Endodermal cell (in vitro differentiated cells): ENCODE results near the gene CYP3A7. TPM values are rescaled to one million over a fixed set of nuclear protein-coding genes. Genes with fewer than 3 reads are reported as not detected.
"Not testable (repeated sequence)": the region's sequence is repeated elsewhere in the genome, so short reads cannot be mapped to it uniquely, and the experiment has no call there.

Source experiments
- DNase-seq: peaks from one replicate; pipeline ENCODE4 v3.0.0-alpha.2; 2017
- H3K27ac ChIP-seq: 2 replicates; pipeline ENCODE4 v1.5.1; 2013; ENCODE audit warnings: mild to moderate bottlenecking, low read depth, low read length, moderate library complexity
- H3K27me3 ChIP-seq: 2 replicates; pipeline ENCODE4 v1.6.1; 2013; ENCODE audit warnings: mild to moderate bottlenecking, low read length, moderate library complexity; ENCODE audit not compliant: insufficient read depth, control insufficient read depth, poor library complexity, severe bottlenecking
- H3K36me3 ChIP-seq: 2 replicates; pipeline ENCODE4 v1.7.0; 2013; ENCODE audit warnings: mild to moderate bottlenecking, low read length, moderate library complexity; ENCODE audit not compliant: control insufficient read depth, insufficient read depth
- H3K4me1 ChIP-seq: one replicate; pipeline ENCODE4 v1.7.0; 2013; ENCODE audit warnings: low read length; ENCODE audit not compliant: control insufficient read depth, insufficient read depth
- H3K4me3 ChIP-seq: 2 replicates; pipeline ENCODE4 v1.5.1; 2013; ENCODE audit warnings: mild to moderate bottlenecking, low read length, moderate library complexity
- H3K9ac ChIP-seq: 2 replicates; pipeline ENCODE4 v1.6.1; 2013; ENCODE audit warnings: mild to moderate bottlenecking, low read length, moderate library complexity; ENCODE audit not compliant: poor library complexity, severe bottlenecking; ENCODE audit errors: extremely low read depth
- H3K9me3 ChIP-seq: 2 replicates; pipeline ENCODE4 v1.6.1; 2013; ENCODE audit warnings: mild to moderate bottlenecking, low read length, moderate library complexity; ENCODE audit not compliant: control insufficient read depth
- H3K27ac Mint-ChIP-seq: 2 replicates; pipeline ENCODE4 v1.8.0; 2020; ENCODE audit warnings: mixed read lengths
- H3K27me3 Mint-ChIP-seq: 2 replicates; pipeline ENCODE4 v1.8.0; 2021; ENCODE audit warnings: mild to moderate bottlenecking, mixed read lengths; ENCODE audit not compliant: insufficient read depth
- H3K36me3 Mint-ChIP-seq: 2 replicates; pipeline ENCODE4 v1.8.0; 2020; ENCODE audit warnings: low read depth, mixed read lengths
- H3K4me1 Mint-ChIP-seq: 2 replicates; pipeline ENCODE4 v1.8.0; 2020; ENCODE audit warnings: mixed read lengths
- H3K4me3 Mint-ChIP-seq: 2 replicates; pipeline ENCODE4 v1.8.0; 2020; ENCODE audit warnings: mild to moderate bottlenecking, moderate library complexity, mixed read lengths
- H3K9me3 Mint-ChIP-seq: 2 replicates; pipeline ENCODE4 v1.8.0; 2020; ENCODE audit warnings: mild to moderate bottlenecking, mixed read lengths
- CTCF ChIP-seq: fragments of 200-600 bp; sonication (generic); conservative IDR thresholded peaks from 2 replicates; pipeline ENCODE4 v1.5.0; 2021; ENCODE audit warnings: antibody characterized with exemption, mild to moderate bottlenecking
- WGBS, 2 experiments: methylation state at CpG; one replicate each; pipeline versions ENCODE4 v1.1.5 to v1.1.7; 2013; ENCODE audit warnings: missing lambda C conversion rate in 2 of 2, mixed read lengths in 1 of 2; ENCODE audit not compliant: insufficient coverage in 1 of 2, insufficient read length in 1 of 2; 5-methylcytosine and 5-hydroxymethylcytosine counted together
- total RNA-seq, 2 donors: library from RNA; stranded (reverse); fragmentation: NEBNext Ultra II Directional in 1 of 2; extraction: Animal tissue kit (Norgen Biotek cat#: 25700) in 1 of 2; gene quantifications; 2 replicates in 1 of 2; 3 replicates in 1 of 2; pipeline ENCODE4 v1.2.1, GENCODE V29; 2021

The CYP3A7 gene
- total RNA-seq, 2 donors from 2014 or later: not detected

GRCh38 chr7:99772565-99772964 lies 37.6 kb upstream of the CYP3A7 start:
- Mint-ChIP-seq H3K4me3 (no peak overlapping the region), H3K9me3 (peaks cover 3% of the 10 kb centered on the region), H3K4me1 (no peaks in the 10 kb centered on the region), H3K27ac (no peak overlapping the region), H3K27me3 (peaks cover 39% of the 10 kb centered on the region), H3K36me3 (no peaks in the 10 kb centered on the region)
- no peak for TF ChIP-seq CTCF
- Histone ChIP-seq H3K27me3 (no peaks in the 10 kb centered on the region), H3K36me3 (no peaks in the 10 kb centered on the region), H3K4me3 (no peak overlapping the region), H3K9ac (no peak overlapping the region), H3K9me3 (peaks cover 8% of the 10 kb centered on the region), H3K4me1 (no peaks in the 10 kb centered on the region), H3K27ac (no peak overlapping the region)
- WGBS, 2 experiments: 88 to 100% methylated on average over 1 of the region's 1 CpG
- DNase-seq: no peak

GRCh38 chr7:99769494-99769893 lies 34.5 kb upstream of the CYP3A7 start:
- WGBS, 2 experiments: 95% methylated on average over 3 of the region's 3 CpGs; no CpG with 5 or more reads in 1 of the 2 experiments
- not testable (repeated sequence) for H3K9me3 Mint-ChIP-seq, H3K9me3 ChIP-seq, H3K36me3 ChIP-seq, H3K4me1 ChIP-seq, DNase-seq, H3K4me3 ChIP-seq, H3K27me3 ChIP-seq, H3K27ac Mint-ChIP-seq, H3K27ac ChIP-seq, H3K4me3 Mint-ChIP-seq, H3K4me1 Mint-ChIP-seq, H3K36me3 Mint-ChIP-seq, H3K9ac ChIP-seq
- peaks cover 24% of the 10 kb centered on the region for H3K27me3 Mint-ChIP-seq

- Mint-ChIP-seq H3K9me3 (no peaks in the 10 kb centered on the region), H3K36me3 (no peaks in the 10 kb centered on the region)
- WGBS, 2 experiments: 98% methylated on average over 2 of the region's 2 CpGs; no CpG with 5 or more reads in 1 of the 2 experiments
Observed at GRCh38 chr7:99768471-99768870, 33.5 kb upstream of the CYP3A7 start.

More at GRCh38 chr7:99768471-99768870, 33.5 kb upstream of the CYP3A7 start:
- Mint-ChIP-seq H3K4me1 (peaks cover 6% of the 10 kb centered on the region), H3K27me3 (peaks cover 23% of the 10 kb centered on the region), H3K4me3 (no peak overlapping the region), H3K27ac (no peak overlapping the region)
- no peaks in the 10 kb centered on the region for H3K4me1 ChIP-seq
- TF ChIP-seq CTCF: no peak
- peaks cover 8% of the 10 kb centered on the region for H3K9me3 ChIP-seq
- H3K27ac ChIP-seq: no peak overlapping the region
- H3K36me3 ChIP-seq: no peaks in the 10 kb centered on the region
- H3K4me3 ChIP-seq: no peak overlapping the region
- no peaks in the 10 kb centered on the region for H3K27me3 ChIP-seq
- no peak for DNase-seq
- no peak overlapping the region for H3K9ac ChIP-seq
